ENCODE results near the gene PDE4B. TPM values are rescaled to one million over a fixed set of nuclear protein-coding genes. Genes with fewer than 3 reads are reported as not detected.

PDE4B gene
- total RNA-seq, 2 experiments from 2014 or later = 2.4 to 3.1 TPM

DNA sequence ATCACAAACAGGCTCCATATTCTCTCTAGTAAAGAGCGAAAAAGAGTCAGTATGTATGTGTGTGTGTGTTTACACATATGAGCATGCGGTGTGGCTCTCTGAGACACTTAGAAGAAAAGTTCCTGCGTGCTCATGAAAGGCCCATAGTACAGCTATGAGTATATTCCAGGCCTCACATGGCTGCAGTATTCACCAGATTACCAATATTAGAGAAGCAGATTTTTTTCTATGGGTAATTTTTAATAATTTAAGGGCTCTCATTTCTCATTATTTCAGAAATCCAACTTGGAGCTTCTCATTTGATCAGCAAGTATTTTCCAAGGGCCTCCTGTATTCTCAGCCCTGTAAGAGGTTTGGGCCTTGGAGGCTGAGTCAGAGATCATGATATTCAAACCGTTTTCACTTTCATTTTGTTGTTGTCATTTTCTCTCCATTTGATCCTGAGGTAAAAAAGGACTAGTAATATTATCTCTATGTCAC is 508.3 kb downstream of the PDE4B start:
- H3K4me3 ChIP-seq (ENCODE audit: low read depth, low read length, poor library complexity, severe bottlenecking) = no peak overlapping the region

DNA sequence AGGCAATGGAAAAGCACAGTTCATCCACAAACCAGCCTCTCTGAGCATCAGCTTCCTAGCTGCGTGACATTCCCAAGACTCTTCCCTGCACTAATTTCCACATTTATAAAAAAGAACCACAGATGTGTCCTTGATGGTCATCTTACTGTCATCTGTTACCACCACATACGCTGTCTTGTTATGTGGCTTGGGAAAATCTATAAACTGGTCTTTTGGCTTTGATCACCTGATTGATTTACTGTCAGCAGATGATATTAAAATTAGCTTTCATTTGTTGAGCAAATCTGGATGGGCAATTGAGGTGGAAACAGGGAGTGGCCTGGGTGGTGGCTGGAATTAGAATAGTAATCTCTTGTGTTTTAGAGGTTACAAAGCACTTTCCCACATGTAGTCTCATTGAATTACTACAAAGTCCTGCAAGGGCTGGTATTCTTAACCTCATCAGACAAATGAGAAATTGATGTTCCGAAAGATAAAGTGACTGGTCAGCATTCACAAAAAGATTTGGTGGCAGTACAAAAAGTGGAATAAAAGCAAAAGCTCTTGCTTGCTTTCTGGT is 509.6 kb downstream of the PDE4B start:
- ChIA-PET CTCF (ENCODE audit: unreplicated experiment) (interaction anchor here (1.8 kb wide), 1 partner anchor 11 kb away, joined by 4 read pairs; no protein-coding TSS in a partner anchor), POLR2A (interaction anchor here (0.7 to 2.5 kb wide), 3 partner anchors 9 to 40 kb away, joined by 4 to 20 read pairs (median 6); no protein-coding TSS in a partner anchor)
- Histone ChIP-seq H3K4me3 (ENCODE audit: low read depth, low read length, poor library complexity, severe bottlenecking) (no peak overlapping the region), H2AFZ (ENCODE audit: low read length) (peak overlapping the region; percentile 22; the same call in 1 of the 2 replicates), H3K9me3 (ENCODE audit: low read length) (no peaks in the 10 kb centered on the region), H3K27ac (ENCODE audit: low read depth, low read length, poor library complexity, severe bottlenecking) (no peak overlapping the region), H3K9me2 (ENCODE audit: insufficient read depth, low read length) (no peaks in the 10 kb centered on the region), H3K4me2 (ENCODE audit: low read length) (no peak overlapping the region), H3K36me3 (ENCODE audit: insufficient read depth, low read length) (no peaks in the 10 kb centered on the region), H3K4me1 (ENCODE audit: insufficient read depth, low read length, poor library complexity, severe bottlenecking) (peaks cover 6% of the 10 kb centered on the region), H3K79me2 (ENCODE audit: insufficient read depth, low read depth, low read length) (no peaks in the 10 kb centered on the region), H4K20me1 (ENCODE audit: insufficient read depth, low read length) (no peaks in the 10 kb centered on the region)
- no TSS peak for BruUV-seq (replicated peaks)
- no peak for TF ChIP-seq EZH2phosphoT487 (IDR thresholded peaks at IDR 0.05; ENCODE audit: borderline replicate concordance, low read depth, low read length)
- TF ChIP-seq, protein P1, sequence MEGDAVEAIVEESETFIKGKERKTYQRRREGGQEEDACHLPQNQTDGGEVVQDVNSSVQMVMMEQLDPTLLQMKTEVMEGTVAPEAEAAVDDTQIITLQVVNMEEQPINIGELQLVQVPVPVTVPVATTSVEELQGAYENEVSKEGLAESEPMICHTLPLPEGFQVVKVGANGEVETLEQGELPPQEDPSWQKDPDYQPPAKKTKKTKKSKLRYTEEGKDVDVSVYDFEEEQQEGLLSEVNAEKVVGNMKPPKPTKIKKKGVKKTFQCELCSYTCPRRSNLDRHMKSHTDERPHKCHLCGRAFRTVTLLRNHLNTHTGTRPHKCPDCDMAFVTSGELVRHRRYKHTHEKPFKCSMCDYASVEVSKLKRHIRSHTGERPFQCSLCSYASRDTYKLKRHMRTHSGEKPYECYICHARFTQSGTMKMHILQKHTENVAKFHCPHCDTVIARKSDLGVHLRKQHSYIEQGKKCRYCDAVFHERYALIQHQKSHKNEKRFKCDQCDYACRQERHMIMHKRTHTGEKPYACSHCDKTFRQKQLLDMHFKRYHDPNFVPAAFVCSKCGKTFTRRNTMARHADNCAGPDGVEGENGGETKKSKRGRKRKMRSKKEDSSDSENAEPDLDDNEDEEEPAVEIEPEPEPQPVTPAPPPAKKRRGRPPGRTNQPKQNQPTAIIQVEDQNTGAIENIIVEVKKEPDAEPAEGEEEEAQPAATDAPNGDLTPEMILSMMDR (conservative IDR thresholded peaks at IDR 0.05; ENCODE audit: low read length) = no peak
- intact Hi-C loops (cut with micrococcal nuclease; ENCODE audit: unreplicated experiment) = no loop called here
- no peak for DNase-seq (ENCODE audit: low spot score)

More for the DNA sequence above, 508.3 kb downstream of the PDE4B start:
- Histone ChIP-seq H4K20me1 (ENCODE audit: insufficient read depth, low read length) (no peaks in the 10 kb centered on the region), H3K4me2 (ENCODE audit: low read length) (peak overlapping the region; percentile 39), H3K36me3 (ENCODE audit: insufficient read depth, low read length) (no peaks in the 10 kb centered on the region), H3K9me2 (ENCODE audit: insufficient read depth, low read length) (no peaks in the 10 kb centered on the region), H3K4me1 (ENCODE audit: insufficient read depth, low read length, poor library complexity, severe bottlenecking) (peaks cover 6% of the 10 kb centered on the region), H3K79me2 (ENCODE audit: insufficient read depth, low read depth, low read length) (no peaks in the 10 kb centered on the region), H2AFZ (ENCODE audit: low read length) (peak overlapping the region; percentile 8; the same call in 1 of the 2 replicates), H3K27ac (ENCODE audit: low read depth, low read length, poor library complexity, severe bottlenecking) (no peak overlapping the region), H3K9me3 (ENCODE audit: low read length) (no peaks in the 10 kb centered on the region)
- POLR2A ChIA-PET = interaction anchor here (1.2 to 2.5 kb wide), 5 partner anchors 8 to 168 kb away, joined by 3 to 20 read pairs (median 3); no protein-coding TSS in a partner anchor
- TF ChIP-seq, protein P1 (conservative IDR thresholded peaks at IDR 0.05; ENCODE audit: low read length) = no peak
- TF ChIP-seq EZH2phosphoT487 (IDR thresholded peaks at IDR 0.05; ENCODE audit: borderline replicate concordance, low read depth, low read length) = no peak
- intact Hi-C loops (cut with micrococcal nuclease; ENCODE audit: unreplicated experiment) = no loop called here
- CTCF ChIA-PET (ENCODE audit: unreplicated experiment) = no interaction called here
- DNase-seq (ENCODE audit: low spot score) = no peak
- BruUV-seq (replicated peaks) = no TSS peak

DNA sequence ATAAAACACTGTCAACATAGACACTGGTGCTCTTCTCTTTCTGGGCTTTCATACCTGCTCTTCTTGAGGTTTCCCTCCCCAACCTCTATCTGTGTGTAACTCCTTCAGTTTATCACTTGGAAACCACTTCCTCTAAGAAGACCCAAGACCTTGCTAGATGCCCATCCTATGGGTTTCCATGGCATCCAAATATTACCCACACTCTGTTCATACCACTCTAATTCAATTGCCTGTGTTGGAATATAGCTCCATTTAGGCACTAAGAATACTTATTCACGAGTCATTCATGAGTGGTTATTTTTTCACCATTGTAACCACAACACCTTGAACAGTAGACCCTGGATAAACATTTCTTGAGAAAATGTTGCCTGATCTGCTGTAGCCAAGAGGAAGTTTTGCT is 510.1 kb downstream of the PDE4B start:
- H3K9me3 ChIP-seq (ENCODE audit: low read length) = no peaks in the 10 kb centered on the region
- intact Hi-C loops (cut with micrococcal nuclease; ENCODE audit: unreplicated experiment) = no loop called here
- H3K4me1 ChIP-seq (ENCODE audit: insufficient read depth, low read length, poor library complexity, severe bottlenecking) = peaks cover 7% of the 10 kb centered on the region
- no peak overlapping the region for H3K4me3 ChIP-seq (ENCODE audit: low read depth, low read length, poor library complexity, severe bottlenecking)
- ChIA-PET POLR2A (interaction anchor here (1.4 kb wide), 1 partner anchor 9 kb away, joined by 4 read pairs; no protein-coding TSS in a partner anchor), CTCF (ENCODE audit: unreplicated experiment) (interaction anchor here (1.8 kb wide), 1 partner anchor 12 kb away, joined by 4 read pairs; no protein-coding TSS in a partner anchor)
- H4K20me1 ChIP-seq (ENCODE audit: insufficient read depth, low read length) = no peaks in the 10 kb centered on the region
- H3K9me2 ChIP-seq (ENCODE audit: insufficient read depth, low read length) = no peaks in the 10 kb centered on the region
- no peak for TF ChIP-seq EZH2phosphoT487 (IDR thresholded peaks at IDR 0.05; ENCODE audit: borderline replicate concordance, low read depth, low read length)
- TF ChIP-seq, protein P1 (conservative IDR thresholded peaks at IDR 0.05; ENCODE audit: low read length) = no peak
- no peaks in the 10 kb centered on the region for H3K36me3 ChIP-seq (ENCODE audit: insufficient read depth, low read length)
- no peak overlapping the region for H3K27ac ChIP-seq (ENCODE audit: low read depth, low read length, poor library complexity, severe bottlenecking)
- no peak overlapping the region for H2AFZ ChIP-seq (ENCODE audit: low read length)
- H3K79me2 ChIP-seq (ENCODE audit: insufficient read depth, low read depth, low read length) = no peaks in the 10 kb centered on the region
- no peak for DNase-seq (ENCODE audit: low spot score)
- no TSS peak for BruUV-seq (replicated peaks)
- H3K4me2 ChIP-seq (ENCODE audit: low read length) = no peak overlapping the region
